Neural cell (in vitro differentiated cells): ENCODE measurements around the gene ZNF554.

Experiments
- CTCF ChIP-seq: fragments of 450-650 bp; IDR thresholded peaks from 2 replicates; pipeline ENCODE4 v1.5.1; 2014; ENCODE audit warnings: antibody characterized with exemption, mild to moderate bottlenecking, moderate library complexity; ENCODE audit not compliant: poor library complexity, severe bottlenecking
- EP300 ChIP-seq: fragments of 450-650 bp; conservative IDR thresholded peaks from 2 replicates; pipeline ENCODE4 v1.6.1; 2014; ENCODE audit warnings: antibody characterized with exemption, mild to moderate bottlenecking, moderate library complexity; ENCODE audit not compliant: poor library complexity, severe bottlenecking
- EZH2 ChIP-seq: fragments of 200-600, 300-800 bp; shearing (Covaris generic), sonication (generic); IDR thresholded peaks from 2 replicates; pipeline ENCODE4 v1.6.1; 2014; ENCODE audit warnings: antibody characterized with exemption, low read length, borderline replicate concordance, mild to moderate bottlenecking; ENCODE audit not compliant: insufficient read depth, poor library complexity, severe bottlenecking
- MXI1 ChIP-seq: fragments of 450-650 bp; conservative IDR thresholded peaks from 2 replicates; pipeline ENCODE4 v1.6.1; 2014; ENCODE audit warnings: antibody characterized with exemption, mild to moderate bottlenecking; ENCODE audit not compliant: poor library complexity, severe bottlenecking
- POLR2AphosphoS5 ChIP-seq: IDR thresholded peaks from 2 replicates; pipeline ENCODE4 v1.6.1; 2012
- RAD21 ChIP-seq: fragments of 450-650 bp; conservative IDR thresholded peaks from 2 replicates; pipeline ENCODE4 v1.6.1; 2014; ENCODE audit warnings: antibody characterized with exemption, mild to moderate bottlenecking, moderate library complexity
- REST ChIP-seq: IDR thresholded peaks from 2 replicates; pipeline ENCODE4 v1.6.1; 2012; ENCODE audit warnings: borderline replicate concordance
- TAF1 ChIP-seq: IDR thresholded peaks from 2 replicates; pipeline ENCODE4 v1.6.1; 2012; ENCODE audit warnings: low read depth

- no peak for TF ChIP-seq CTCF
- TF ChIP-seq MXI1 = no peak
- TF ChIP-seq POLR2AphosphoS5 = no peak
- no peak for TF ChIP-seq EP300
- TF ChIP-seq TAF1 = no peak
- no peak for TF ChIP-seq EZH2
- TF ChIP-seq REST = no peak
- TF ChIP-seq RAD21 = no peak
Observed at GRCh38 chr19:2793577-2793976, 26.1 kb upstream of the ZNF554 start.
